Activated naive CD8-positive, alpha-beta T cell treated with anti-CD3 and anti-CD28 coated beads, Interleukin-2, amount 10 ng/mL, durations not matched to agents 7 days and 5 days (primary cell): ENCODE data around the gene CREB5. TPM values are rescaled to one million over a fixed set of nuclear protein-coding genes. Genes with fewer than 3 reads are reported as not detected.

Source experiments
- ATAC-seq: fragments of 150-1000 bp; cut with Tn5 transposase; one replicate; pipeline ENCODE4 v1.10.0; 2021; ENCODE audit warnings: low read depth, moderate library complexity
- POLR2A ChIA-PET: fragments of 350-600 bp; sonication (Branson Sonifier 250); formaldehyde crosslinking; loops from one replicate; lab custom pipeline; 2021; ENCODE audit warnings: antibody characterized with exemption; lab: Charles Lee
- DNase-seq: peaks from one replicate; pipeline ENCODE4 v3.0.0; 2021
- H3K27ac Mint-ChIP-seq: one replicate; pipeline ENCODE4 v1.8.0; 2022; ENCODE audit warnings: mild to moderate bottlenecking, mixed read lengths
- H3K27me3 Mint-ChIP-seq: one replicate; pipeline ENCODE4 v1.8.0; 2022; ENCODE audit warnings: mild to moderate bottlenecking, moderate library complexity, mixed read lengths
- H3K36me3 Mint-ChIP-seq: one replicate; pipeline ENCODE4 v1.8.0; 2021; ENCODE audit warnings: mild to moderate bottlenecking, mixed read lengths
- H3K4me1 Mint-ChIP-seq: one replicate; pipeline ENCODE4 v1.8.0; 2021; ENCODE audit warnings: mixed read lengths
- H3K4me3 Mint-ChIP-seq: one replicate; pipeline ENCODE4 v1.8.0; 2022; ENCODE audit warnings: mild to moderate bottlenecking, moderate library complexity, mixed read lengths
- H3K9me3 Mint-ChIP-seq: one replicate; pipeline ENCODE4 v1.8.0; 2021; ENCODE audit warnings: mixed read lengths
- total RNA-seq, 2 experiments: library from RNA; stranded (reverse); gene quantifications; one replicate each; pipeline ENCODE4 v1.2.3, GENCODE V29; 2021

The CREB5 gene
- total RNA-seq, 2 experiments from 2014 or later = not detected

GRCh38 chr7:28643188-28643569 is 230.9 kb downstream of the CREB5 start:
- Mint-ChIP-seq H3K4me3 (no peak overlapping the region), H3K36me3 (no peaks in the 10 kb centered on the region), H3K4me1 (no peaks in the 10 kb centered on the region), H3K27me3 (peaks cover 7% of the 10 kb centered on the region), H3K27ac (no peak overlapping the region), H3K9me3 (no peaks in the 10 kb centered on the region)
- ATAC-seq (no peak), DNase-seq (no peak)
- POLR2A ChIA-PET = interaction anchor here (0.7 kb wide), 1 partner anchor 247 kb away, joined by 6 read pairs; no protein-coding TSS in a partner anchor

DNA sequence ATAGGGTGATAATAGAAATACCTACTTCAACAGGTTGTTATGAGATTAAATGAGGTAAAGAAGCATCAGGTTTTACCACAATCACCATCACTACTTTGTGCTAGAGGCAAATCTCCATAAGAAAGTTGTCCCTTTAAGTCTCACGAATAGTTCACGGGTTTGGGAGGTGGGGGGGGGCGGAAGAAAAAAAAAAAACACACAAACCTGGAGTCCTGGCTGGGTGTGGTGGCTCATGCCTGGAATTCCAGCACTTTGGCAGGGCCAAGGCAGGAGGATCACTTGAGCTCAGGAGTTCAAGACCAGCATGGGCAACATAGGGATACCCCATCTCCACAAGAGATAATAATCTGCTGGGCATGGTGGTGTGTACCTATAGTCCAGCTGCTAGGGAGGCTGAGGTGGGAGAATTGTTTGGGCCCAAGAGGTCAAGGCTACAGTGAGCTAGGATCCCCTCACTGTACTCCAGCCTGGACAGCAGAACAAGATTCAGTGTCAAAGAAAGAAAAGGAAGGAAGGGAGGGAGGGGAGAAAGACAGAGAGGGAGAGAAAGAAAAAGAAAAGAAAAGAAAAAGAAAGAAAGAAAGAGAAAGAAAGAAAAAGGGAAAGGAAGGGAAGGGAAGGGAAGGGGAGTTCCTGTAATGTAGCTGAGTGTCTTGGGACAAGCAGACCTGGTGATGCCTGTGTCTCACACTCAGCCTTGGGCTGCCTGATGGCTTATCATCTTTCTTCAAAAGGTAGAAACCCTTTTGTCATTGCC is 231.4 kb downstream of the CREB5 start:
- Mint-ChIP-seq H3K27me3 (peaks cover 7% of the 10 kb centered on the region), H3K4me1 (no peaks in the 10 kb centered on the region), H3K27ac (no peak overlapping the region), H3K9me3 (no peaks in the 10 kb centered on the region), H3K4me3 (no peak overlapping the region), H3K36me3 (no peaks in the 10 kb centered on the region)
- POLR2A ChIA-PET = interaction anchor here (0.7 kb wide), 1 partner anchor 247 kb away, joined by 6 read pairs; no protein-coding TSS in a partner anchor
- ATAC-seq (no peak), DNase-seq (no peak)

GRCh38 chr7:28645866-28646265 is 233.5 kb downstream of the CREB5 start:
- Mint-ChIP-seq H3K36me3 (no peaks in the 10 kb centered on the region), H3K27ac (no peak overlapping the region), H3K4me1 (no peaks in the 10 kb centered on the region), H3K9me3 (no peaks in the 10 kb centered on the region), H3K4me3 (no peak overlapping the region), H3K27me3 (peaks cover 7% of the 10 kb centered on the region)
- ATAC-seq (no peak), DNase-seq (no peak)
- POLR2A ChIA-PET = no interaction called here

GRCh38 chr7:28646376-28647075 is 234.2 kb downstream of the CREB5 start:
- no peaks in the 10 kb centered on the region for H3K9me3 Mint-ChIP-seq
- H3K27ac Mint-ChIP-seq = no peak overlapping the region
- no peak for ATAC-seq
- DNase-seq = no peak
- no peaks in the 10 kb centered on the region for H3K4me1 Mint-ChIP-seq
- peaks cover 7% of the 10 kb centered on the region for H3K27me3 Mint-ChIP-seq
- POLR2A ChIA-PET = no interaction called here
- no peak overlapping the region for H3K4me3 Mint-ChIP-seq
- no peaks in the 10 kb centered on the region for H3K36me3 Mint-ChIP-seq

GRCh38 chr7:28647076-28647421 is 234.7 kb downstream of the CREB5 start:
- Mint-ChIP-seq H3K27me3 (peaks cover 7% of the 10 kb centered on the region), H3K36me3 (no peaks in the 10 kb centered on the region), H3K4me3 (no peak overlapping the region), H3K9me3 (no peaks in the 10 kb centered on the region), H3K4me1 (no peaks in the 10 kb centered on the region), H3K27ac (no peak overlapping the region)
- DNase-seq = no peak
- POLR2A ChIA-PET = no interaction called here
- ATAC-seq = no peak

- no peak for DNase-seq
- Mint-ChIP-seq H3K27me3 (peaks cover 5% of the 10 kb centered on the region), H3K36me3 (no peaks in the 10 kb centered on the region), H3K4me1 (no peaks in the 10 kb centered on the region), H3K4me3 (no peak overlapping the region), H3K9me3 (no peaks in the 10 kb centered on the region), H3K27ac (no peak overlapping the region)
- no peak for ATAC-seq
- POLR2A ChIA-PET = no interaction called here
Observed at GRCh38 chr7:28649189-28649588, 236.9 kb downstream of the CREB5 start.

GRCh38 chr7:28649811-28650210 is 237.5 kb downstream of the CREB5 start:
- H3K27ac Mint-ChIP-seq = no peak overlapping the region
- POLR2A ChIA-PET = no interaction called here
- ATAC-seq = no peak
- H3K4me3 Mint-ChIP-seq = no peak overlapping the region
- H3K36me3 Mint-ChIP-seq = no peaks in the 10 kb centered on the region
- H3K4me1 Mint-ChIP-seq = no peaks in the 10 kb centered on the region
- DNase-seq = no peak
- no peaks in the 10 kb centered on the region for H3K9me3 Mint-ChIP-seq
- peaks cover 5% of the 10 kb centered on the region for H3K27me3 Mint-ChIP-seq

- H3K4me1 Mint-ChIP-seq = no peaks in the 10 kb centered on the region
- DNase-seq = no peak
- POLR2A ChIA-PET = no interaction called here
- H3K36me3 Mint-ChIP-seq = peaks cover 3% of the 10 kb centered on the region
- H3K27me3 Mint-ChIP-seq = peaks cover 5% of the 10 kb centered on the region
- H3K9me3 Mint-ChIP-seq = peaks cover 5% of the 10 kb centered on the region
- no peak for ATAC-seq
- H3K4me3 Mint-ChIP-seq = no peak overlapping the region
- no peak overlapping the region for H3K27ac Mint-ChIP-seq
Observed at GRCh38 chr7:28654110-28654509, 241.8 kb downstream of the CREB5 start.

DNA sequence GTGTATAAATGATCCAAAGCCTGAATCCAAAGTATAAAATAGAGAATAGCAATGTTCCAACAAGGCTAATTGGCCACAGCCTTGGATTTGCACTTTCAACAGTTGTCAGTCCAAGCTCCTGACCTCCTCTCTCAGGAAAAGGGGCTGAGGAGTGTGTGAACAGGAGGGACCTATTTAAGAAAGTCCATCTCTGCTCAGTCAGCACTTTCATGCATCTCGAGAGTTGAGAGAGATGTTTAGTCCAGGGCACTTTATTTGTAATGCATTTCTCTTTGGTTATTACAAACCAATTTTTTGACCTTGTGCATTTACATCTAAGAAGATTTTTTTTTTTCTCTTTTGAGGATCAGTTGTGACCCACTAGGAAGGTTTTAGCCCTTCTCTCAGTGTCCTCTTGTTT is 244.2 kb downstream of the CREB5 start:
- peaks cover 7% of the 10 kb centered on the region for H3K27me3 Mint-ChIP-seq
- no peak overlapping the region for H3K4me3 Mint-ChIP-seq

DNA sequence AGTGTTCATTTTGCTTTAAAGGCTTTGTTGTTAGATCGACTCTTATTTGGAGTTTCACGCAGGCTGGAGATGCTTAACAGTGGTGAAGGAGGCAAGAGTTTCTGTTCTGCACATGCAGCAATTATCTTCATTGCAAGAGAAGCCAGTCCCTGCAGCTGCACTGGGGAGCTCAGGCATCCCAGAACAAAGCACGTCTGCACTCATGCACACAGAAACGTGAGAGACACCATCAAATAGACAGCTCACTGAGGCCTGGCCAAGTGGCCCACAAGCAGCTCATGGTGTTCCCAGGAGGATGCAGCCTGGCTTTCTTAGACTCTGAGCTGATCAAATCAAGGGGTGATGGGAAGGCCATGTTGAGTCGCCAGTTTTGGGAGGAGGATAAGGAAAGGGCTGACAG is 246.1 kb downstream of the CREB5 start:
- DNase-seq (no peak), ATAC-seq (no peak)
- Mint-ChIP-seq H3K4me1 (peaks cover 17% of the 10 kb centered on the region), H3K27me3 (peaks cover 14% of the 10 kb centered on the region), H3K4me3 (no peak overlapping the region), H3K9me3 (peaks cover 12% of the 10 kb centered on the region), H3K36me3 (peaks cover 16% of the 10 kb centered on the region), H3K27ac (no peak overlapping the region)
- POLR2A ChIA-PET = no interaction called here

More for the DNA sequence above, 244.2 kb downstream of the CREB5 start:
- POLR2A ChIA-PET = no interaction called here
- no peak overlapping the region for H3K27ac Mint-ChIP-seq
- ATAC-seq (no peak), DNase-seq (no peak)
- peaks cover 12% of the 10 kb centered on the region for H3K9me3 Mint-ChIP-seq
- H3K4me1 Mint-ChIP-seq = peaks cover 4% of the 10 kb centered on the region
- H3K36me3 Mint-ChIP-seq = peaks cover 11% of the 10 kb centered on the region

DNA sequence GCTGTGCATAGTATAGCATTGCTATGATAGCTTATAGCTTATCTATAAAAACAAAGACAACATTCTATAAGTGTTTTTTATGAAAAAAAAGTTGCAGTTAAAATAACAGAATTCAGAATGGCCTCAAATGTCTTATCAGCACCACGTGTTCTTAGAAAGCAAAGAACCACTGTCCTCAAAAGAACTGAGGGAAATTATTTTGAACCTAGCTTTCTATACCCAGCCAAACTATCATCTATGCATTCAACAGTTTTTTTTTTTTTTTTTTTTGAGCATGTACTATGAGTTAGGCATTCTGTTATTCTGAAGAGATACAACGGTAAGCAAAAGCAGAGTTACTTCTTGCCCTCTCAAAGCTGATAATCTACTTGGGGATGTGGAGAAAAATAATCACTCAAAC is 247.8 kb downstream of the CREB5 start:
- ATAC-seq (no peak), DNase-seq (no peak)
- peaks cover 12% of the 10 kb centered on the region for H3K9me3 Mint-ChIP-seq
- H3K36me3 Mint-ChIP-seq = peaks cover 16% of the 10 kb centered on the region
- POLR2A ChIA-PET = no interaction called here
- H3K4me1 Mint-ChIP-seq = peaks cover 17% of the 10 kb centered on the region
- peaks cover 26% of the 10 kb centered on the region for H3K27me3 Mint-ChIP-seq
- no peak overlapping the region for H3K4me3 Mint-ChIP-seq
- H3K27ac Mint-ChIP-seq = no peak overlapping the region

- peaks cover 16% of the 10 kb centered on the region for H3K36me3 Mint-ChIP-seq
- H3K27me3 Mint-ChIP-seq = peaks cover 29% of the 10 kb centered on the region
- H3K27ac Mint-ChIP-seq = peak overlapping the region; percentile 80
- peaks cover 12% of the 10 kb centered on the region for H3K9me3 Mint-ChIP-seq
- DNase-seq = peak; percentile 63
- peak; percentile 99 for ATAC-seq
- peaks cover 17% of the 10 kb centered on the region for H3K4me1 Mint-ChIP-seq
- H3K4me3 Mint-ChIP-seq = peak overlapping the region; percentile 71
- POLR2A ChIA-PET = interaction anchor here (1.0 kb wide), 1 partner anchor 81 kb away, joined by 3 read pairs; no protein-coding TSS in a partner anchor
Observed at GRCh38 chr7:28661826-28662595, 249.7 kb downstream of the CREB5 start.

DNA sequence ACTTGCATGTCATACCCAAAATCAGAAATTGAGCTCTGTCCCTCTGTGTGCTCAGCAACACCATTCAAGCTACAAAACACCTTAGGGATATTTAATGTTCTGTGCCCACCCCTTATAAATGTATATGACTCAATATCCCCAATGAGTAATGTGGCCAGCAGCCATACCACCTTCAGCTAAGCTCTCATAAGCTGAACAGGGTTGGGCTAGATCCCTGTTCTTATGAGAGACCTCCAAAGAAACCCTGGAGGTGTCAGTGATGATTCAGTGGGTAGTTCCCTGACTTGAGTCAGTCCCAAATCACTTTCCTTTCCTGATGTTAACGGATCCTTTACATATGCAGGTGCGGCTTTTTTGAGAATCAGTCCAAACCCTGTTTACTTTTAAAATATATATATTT is 253.8 kb downstream of the CREB5 start:
- H3K4me1 Mint-ChIP-seq = peaks cover 15% of the 10 kb centered on the region
- ATAC-seq = no peak
- H3K9me3 Mint-ChIP-seq = no peaks in the 10 kb centered on the region
- no peak for DNase-seq
- no peak overlapping the region for H3K27ac Mint-ChIP-seq
- H3K4me3 Mint-ChIP-seq = no peak overlapping the region
- peaks cover 24% of the 10 kb centered on the region for H3K27me3 Mint-ChIP-seq
- POLR2A ChIA-PET = no interaction called here
- peaks cover 7% of the 10 kb centered on the region for H3K36me3 Mint-ChIP-seq
